ENCODE measurements around the gene OSBP2. TPM values are rescaled to one million over a fixed set of nuclear protein-coding genes. Genes with fewer than 3 reads are reported as not detected.

Gene OSBP2
- total and polyA plus RNA-seq, 10 of the 15 experiments (the other 5 are each of a cell fraction or from before 2014, with no cell fraction given), result 0.11 to 7.7 (median 3.6) TPM

DNA sequence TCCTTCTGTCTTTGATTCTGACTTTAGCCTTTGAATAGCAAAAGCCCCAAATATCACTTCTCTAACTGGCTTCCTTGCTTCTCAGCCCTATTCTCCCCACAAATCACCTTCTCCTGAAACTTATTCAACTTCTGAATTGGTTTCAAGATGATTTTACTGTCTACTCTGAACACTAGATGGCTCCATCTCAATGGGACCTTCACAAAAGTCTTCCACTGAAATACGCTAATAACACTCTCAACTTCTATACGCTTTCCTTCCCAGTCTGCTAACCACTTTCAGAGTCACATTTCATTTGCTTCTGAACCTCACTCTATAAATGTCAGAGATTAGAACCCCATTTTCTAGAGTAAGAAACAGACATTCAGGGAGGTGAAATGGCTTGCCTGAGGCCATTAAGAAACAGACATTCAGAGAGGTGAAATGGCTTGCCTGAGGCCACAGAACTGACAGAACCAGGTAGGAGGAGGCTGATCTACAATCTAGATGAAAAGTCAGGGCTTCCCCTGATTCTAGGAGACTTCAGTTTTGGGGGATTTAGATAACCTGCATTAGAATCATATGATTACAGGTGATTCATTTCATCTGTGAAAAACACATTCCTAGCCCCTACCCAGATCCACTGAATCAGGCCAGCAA, 253.3 kb downstream of the OSBP2 start (continued):
- peak; percentile 49 for TF ChIP-seq RAD21 (IDR thresholded peaks at IDR 0.05; ENCODE audit: insufficient read depth, low read depth, low read length)

DNA sequence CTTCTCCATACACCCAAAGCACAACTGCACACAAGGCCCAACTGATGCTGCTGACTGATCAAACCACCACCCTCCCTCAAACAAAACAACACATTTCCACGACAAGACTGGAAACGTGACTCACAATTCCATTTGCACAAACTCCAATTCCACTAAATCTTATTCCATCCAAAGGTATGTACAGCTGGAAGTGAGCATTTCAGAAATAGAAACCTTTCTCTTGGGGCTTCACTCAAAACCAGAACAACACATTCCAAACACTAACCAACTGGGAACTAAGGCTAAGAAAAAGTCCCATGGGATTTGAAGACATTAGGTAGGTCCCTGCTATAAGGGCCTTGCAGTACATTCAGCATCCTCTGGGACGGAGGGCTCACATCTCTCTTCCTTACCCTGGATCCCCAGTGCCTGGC, 254.3 kb downstream of the OSBP2 start:
- TF ChIP-seq, protein P1, sequence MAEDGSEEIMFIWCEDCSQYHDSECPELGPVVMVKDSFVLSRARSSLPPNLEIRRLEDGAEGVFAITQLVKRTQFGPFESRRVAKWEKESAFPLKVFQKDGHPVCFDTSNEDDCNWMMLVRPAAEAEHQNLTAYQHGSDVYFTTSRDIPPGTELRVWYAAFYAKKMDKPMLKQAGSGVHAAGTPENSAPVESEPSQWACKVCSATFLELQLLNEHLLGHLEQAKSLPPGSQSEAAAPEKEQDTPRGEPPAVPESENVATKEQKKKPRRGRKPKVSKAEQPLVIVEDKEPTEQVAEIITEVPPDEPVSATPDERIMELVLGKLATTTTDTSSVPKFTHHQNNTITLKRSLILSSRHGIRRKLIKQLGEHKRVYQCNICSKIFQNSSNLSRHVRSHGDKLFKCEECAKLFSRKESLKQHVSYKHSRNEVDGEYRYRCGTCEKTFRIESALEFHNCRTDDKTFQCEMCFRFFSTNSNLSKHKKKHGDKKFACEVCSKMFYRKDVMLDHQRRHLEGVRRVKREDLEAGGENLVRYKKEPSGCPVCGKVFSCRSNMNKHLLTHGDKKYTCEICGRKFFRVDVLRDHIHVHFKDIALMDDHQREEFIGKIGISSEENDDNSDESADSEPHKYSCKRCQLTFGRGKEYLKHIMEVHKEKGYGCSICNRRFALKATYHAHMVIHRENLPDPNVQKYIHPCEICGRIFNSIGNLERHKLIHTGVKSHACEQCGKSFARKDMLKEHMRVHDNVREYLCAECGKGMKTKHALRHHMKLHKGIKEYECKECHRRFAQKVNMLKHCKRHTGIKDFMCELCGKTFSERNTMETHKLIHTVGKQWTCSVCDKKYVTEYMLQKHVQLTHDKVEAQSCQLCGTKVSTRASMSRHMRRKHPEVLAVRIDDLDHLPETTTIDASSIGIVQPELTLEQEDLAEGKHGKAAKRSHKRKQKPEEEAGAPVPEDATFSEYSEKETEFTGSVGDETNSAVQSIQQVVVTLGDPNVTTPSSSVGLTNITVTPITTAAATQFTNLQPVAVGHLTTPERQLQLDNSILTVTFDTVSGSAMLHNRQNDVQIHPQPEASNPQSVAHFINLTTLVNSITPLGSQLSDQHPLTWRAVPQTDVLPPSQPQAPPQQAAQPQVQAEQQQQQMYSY (CRISPR knock-in tag; IDR thresholded peaks at IDR 0.05), result no peak
- TF ChIP-seq NR2C2 (IDR thresholded peaks at IDR 0.05; ENCODE audit: borderline replicate concordance, control insufficient read depth, insufficient read length, low read depth) (no peak), NFXL1 (IDR thresholded peaks at IDR 0.05; ENCODE audit: borderline replicate concordance) (no peak), FOXK2 (IDR thresholded peaks at IDR 0.05) (no peak), HDAC6 (IDR thresholded peaks at IDR 0.05; ENCODE audit: unreplicated experiment) (no peak), ESRRA (IDR thresholded peaks at IDR 0.05; ENCODE audit: low read length) (no peak), POLR2AphosphoS5 (IDR thresholded peaks at IDR 0.05; ENCODE audit: low read length) (no peak), ATF7 (IDR thresholded peaks at IDR 0.05; ENCODE audit: low read depth) (no peak), CHD1 (IDR thresholded peaks at IDR 0.05; ENCODE audit: low read depth, low read length) (no peak)
- Histone ChIP-seq H3K4me2 (ENCODE audit: control insufficient read depth, insufficient read depth) (no peak overlapping the region), H3K4me1 (ENCODE audit: control insufficient read depth, insufficient read depth, low read length) (no peaks in the 10 kb centered on the region), H3K79me2 (ENCODE audit: control insufficient read depth, insufficient read depth, low read length) (no peaks in the 10 kb centered on the region), H3K27me3 (replicated peaks in 1 of 2; ENCODE audit: control insufficient read depth in 2 of 2, insufficient read depth in 2 of 2, low read length in 1 of 2) (no peaks in the 10 kb centered on the region), H3K9me3 (replicated peaks; ENCODE audit: control insufficient read depth, insufficient read depth, low read length) (no peaks in the 10 kb centered on the region), H3K27ac (ENCODE audit: control insufficient read depth, insufficient read depth) (no peak overlapping the region), H4K20me1 (ENCODE audit: control insufficient read depth, insufficient read depth) (no peaks in the 10 kb centered on the region), H3K4me3 (no peak overlapping the region), H3K9ac (ENCODE audit: control insufficient read depth, insufficient read depth, low read length) (no peak overlapping the region), H2AFZ (ENCODE audit: control insufficient read depth, low read depth, low read length) (no peak overlapping the region), H3K36me3 (ENCODE audit: control insufficient read depth in 2 of 2, insufficient read depth in 2 of 2, low read length in 1 of 2) (peaks cover 5 to 29% of the 10 kb centered on the region in 2 experiments)
- 93% methylated on average over 3 of the region's 3 CpGs for WGBS (ENCODE audit: insufficient coverage, insufficient replicate concordance, low lambda C conversion rate, missing lambda C conversion rate)
- intact Hi-C loops (cut with micrococcal nuclease; ENCODE audit: unreplicated experiment) (loop anchor here (1.0 to 10.0 kb wide), 2 partner anchors 134 to 286 kb away; no protein-coding TSS in a partner anchor), in situ Hi-C loops (cut with MboI) (no loop called here)
- no peak for FAIRE-seq
- ChIA-PET CTCF (interaction anchor here (1.1 to 3.4 kb wide), 3 partner anchors 8 to 136 kb away, joined by 4 to 32 read pairs (median 5); no protein-coding TSS in a partner anchor), POLR2A (no interaction called here), SMC1A (ENCODE audit: uncharacterized antibody, unreplicated experiment) (interaction anchor here (1.0 to 2.1 kb wide), 4 partner anchors 130 to 278 kb away, joined by 3 to 8 read pairs (median 4); no protein-coding TSS in a partner anchor), RAD21 (ENCODE audit: unreplicated experiment) (interaction anchor here (1.2 kb wide), 1 partner anchor 159 kb away, joined by 3 read pairs; no protein-coding TSS in a partner anchor)
- ATAC-seq, result no peak
- BruUV-seq (replicated peaks), result no TSS peak
- no peak for DNase-seq (ENCODE audit: low read depth, low spot score)
